ENCODE results near the gene NRXN2.

NRXN2 gene

GRCh38 chr11:64723117-64723906 lies at the start of gene NRXN2:
Gene NRXN2, minus strand, starts transcription at chr11:64723197. Its CDS starts 9,498 bp downstream, at chr11:64713699.
- DNase-seq: peak; percentile 87

- DNase-seq: no peak
These were observed 49.5 kb upstream of the NRXN2 start for GRCh38 chr11:64772303-64773018.

DNA sequence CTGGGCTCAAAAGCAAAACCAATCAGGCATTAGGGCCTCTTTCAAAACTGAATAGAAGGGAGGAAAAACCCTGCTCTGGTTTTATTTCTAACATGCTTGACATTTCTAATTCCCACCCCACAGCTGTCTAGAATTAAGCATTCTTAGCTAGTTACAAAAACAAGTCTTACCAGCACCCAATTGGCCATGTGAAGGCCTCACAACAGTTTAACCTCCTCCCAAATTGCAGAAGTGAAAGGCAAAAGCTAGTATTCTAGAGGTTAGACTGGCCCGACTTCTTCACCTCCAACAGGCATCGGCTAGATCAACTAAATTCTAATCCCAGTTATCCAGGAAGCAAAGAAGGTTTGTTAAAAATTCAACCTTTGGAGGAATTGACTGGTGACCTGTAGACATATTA lies 48.9 kb upstream of the NRXN2 start:
- peak in 1 of 2 donors; percentile 30 for DNase-seq

DNA sequence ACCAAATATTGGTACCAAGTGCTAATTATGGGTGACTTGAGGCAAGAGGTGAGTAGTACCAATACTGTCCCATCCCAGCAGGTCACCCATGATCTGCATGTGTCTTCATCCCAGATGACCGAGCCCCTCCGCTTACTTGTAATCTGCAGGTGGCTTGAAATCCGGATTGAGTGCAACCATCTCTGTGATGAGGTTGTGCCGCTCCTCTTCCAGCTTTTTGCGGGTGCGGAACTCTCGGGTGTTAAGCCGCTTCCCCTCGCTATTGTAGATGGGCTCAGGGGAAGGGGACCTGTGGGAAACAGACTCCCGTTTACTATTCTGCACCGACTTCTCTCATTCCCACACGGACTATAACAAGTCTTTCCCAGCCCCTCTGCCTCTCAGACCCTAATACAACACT lies 47.1 kb upstream of the NRXN2 start:
- no peak for DNase-seq

GRCh38 chr11:64769283-64769682 lies 46.3 kb upstream of the NRXN2 start:
- no peak for DNase-seq

GRCh38 chr11:64768300-64768694 lies 45.3 kb upstream of the NRXN2 start:
- no peak for DNase-seq

DNA sequence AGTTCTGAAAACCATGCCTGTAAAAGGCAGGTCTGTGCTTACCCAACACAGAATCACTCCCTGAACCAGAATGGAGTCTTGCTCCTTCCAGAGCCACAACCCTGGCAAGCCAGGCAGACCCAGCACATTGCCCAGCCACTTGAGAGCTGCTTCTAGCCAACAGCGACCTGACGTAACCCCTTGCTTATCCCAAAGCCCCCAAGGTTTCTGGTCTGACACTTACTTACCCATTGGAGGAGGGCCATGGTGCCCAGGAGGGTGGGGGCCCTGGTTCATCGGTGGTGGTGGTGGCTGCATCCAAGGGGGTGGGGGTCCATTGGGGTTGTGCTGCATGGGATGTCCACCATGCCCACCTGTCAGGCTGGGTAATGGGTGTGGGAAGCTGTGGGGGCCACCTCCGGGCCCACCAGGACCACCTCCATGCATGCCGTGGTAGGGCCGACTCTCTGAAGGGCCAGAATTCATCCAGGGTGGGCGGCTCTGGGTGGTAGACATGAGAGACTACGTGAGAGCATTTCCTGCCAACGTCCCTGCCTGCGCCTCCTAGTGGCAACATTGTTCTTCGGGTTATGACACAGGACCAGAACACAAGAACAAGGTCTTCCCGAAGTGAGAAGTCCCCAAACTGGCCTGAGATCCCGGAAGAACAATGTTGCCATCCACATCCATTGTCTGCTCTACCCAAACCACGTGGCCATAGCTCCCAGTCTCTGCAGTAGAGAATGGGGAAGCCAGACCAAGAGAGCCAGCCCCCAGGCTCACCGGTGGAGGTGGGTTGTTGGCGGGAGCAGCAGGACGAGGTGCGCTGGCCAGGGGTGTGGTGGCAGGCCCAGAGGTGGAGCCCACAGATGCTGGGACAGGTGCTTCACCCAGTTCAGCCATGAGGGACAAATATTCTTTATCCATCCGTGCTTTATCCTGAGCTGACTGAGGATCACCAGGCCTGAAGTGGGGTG lies 44.6 kb upstream of the NRXN2 start:
- peak; percentile 78 to 84 for DNase-seq

GRCh38 chr11:64766881-64767280 lies 43.9 kb upstream of the NRXN2 start:
- DNase-seq: no peak

- no peak for DNase-seq
These were observed 43.1 kb upstream of the NRXN2 start for GRCh38 chr11:64765851-64766665.

- no peak for DNase-seq
These were observed 42.4 kb upstream of the NRXN2 start for GRCh38 chr11:64765291-64765850.

- DNase-seq: no peak
These were observed 41.8 kb upstream of the NRXN2 start for GRCh38 chr11:64764753-64765152.

DNA sequence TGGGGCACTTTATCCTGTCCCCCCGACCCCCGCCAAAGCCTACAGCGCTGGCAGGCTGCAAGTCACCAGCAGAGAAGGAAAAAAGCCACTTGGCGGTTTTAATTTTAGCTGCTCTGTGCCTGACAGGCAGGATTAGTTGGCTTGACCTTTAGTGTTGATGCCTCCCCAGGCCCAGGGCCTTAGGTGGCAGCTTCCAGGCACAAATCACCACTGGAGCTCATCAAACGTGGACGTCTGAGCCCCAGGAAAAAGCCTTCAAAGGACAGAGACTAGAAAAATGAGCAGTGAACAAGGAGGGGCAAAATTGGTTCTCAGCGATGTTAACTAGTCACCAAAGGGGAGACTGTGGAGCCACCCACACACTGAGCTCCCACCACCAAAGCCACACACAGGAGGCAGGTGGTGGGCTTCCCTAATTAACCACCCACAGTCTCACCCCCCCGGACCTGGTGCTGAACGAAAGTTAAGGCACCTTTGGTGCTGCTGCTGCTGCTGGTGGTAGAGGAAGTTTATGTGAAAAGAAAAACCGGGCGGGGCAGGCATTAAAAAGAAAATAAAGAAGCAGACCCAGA lies 41.1 kb upstream of the NRXN2 start:
- DNase-seq: peak; percentile 74 to 80

GRCh38 chr11:64763526-64764039 lies 40.6 kb upstream of the NRXN2 start:
- DNase-seq: no peak

- DNase-seq: peak; percentile 40 to 41
These were observed 39.9 kb upstream of the NRXN2 start for GRCh38 chr11:64762674-64763525.

DNA sequence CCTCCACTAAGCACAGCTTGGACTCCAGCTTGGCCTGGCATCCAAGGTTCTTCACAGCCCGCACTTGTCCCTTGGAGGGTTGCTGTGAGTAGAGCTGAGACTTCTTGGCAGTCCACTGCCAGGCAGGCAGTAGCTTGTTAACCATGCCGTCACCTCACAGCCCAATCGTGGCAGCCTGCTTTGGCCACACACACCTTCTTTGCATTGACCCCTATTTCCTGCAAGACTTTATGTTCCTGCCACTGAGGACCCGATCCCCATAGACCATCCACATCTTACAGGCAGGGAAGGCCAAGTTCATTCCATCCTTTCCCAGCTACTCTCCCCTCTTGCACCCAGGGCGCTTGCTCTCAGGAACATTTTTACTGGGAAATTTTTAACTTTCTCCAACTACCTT lies 39.3 kb upstream of the NRXN2 start:
- peak in 1 of 2 donors; percentile 37 for DNase-seq

DNA sequence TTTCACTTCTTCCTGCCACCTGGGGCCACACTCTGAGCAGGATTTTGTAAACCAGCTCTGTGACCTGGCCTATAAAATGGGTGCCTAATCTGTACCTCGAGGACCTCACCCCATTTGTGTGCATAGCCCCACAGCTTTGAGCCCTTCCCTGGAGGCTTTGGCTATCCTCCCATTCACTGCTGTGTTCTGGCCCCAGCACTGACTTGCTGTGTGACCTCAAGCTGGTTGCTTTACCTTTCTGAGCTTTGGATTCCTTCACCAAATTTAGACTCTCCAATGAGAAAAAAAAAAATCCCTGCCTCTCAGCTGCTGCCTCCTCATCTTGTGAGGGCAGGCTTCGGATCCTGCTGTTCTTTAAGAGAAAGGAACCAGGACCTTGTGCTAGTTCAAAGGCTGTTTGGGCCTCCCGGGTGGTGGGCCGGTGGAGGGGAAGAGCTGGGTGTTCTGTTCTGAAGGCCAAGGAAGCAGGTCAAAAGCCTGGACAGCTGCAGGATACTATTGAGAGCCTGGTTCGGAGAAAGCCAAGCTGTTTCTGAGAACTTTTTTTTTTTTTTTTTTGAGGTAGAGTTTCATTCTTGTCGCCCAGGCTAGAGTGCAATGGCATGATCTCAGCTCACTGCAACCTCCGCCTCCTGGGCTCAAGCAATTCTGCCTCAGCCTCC lies 37.9 kb upstream of the NRXN2 start:
- DNase-seq: no peak

GRCh38 chr11:64759722-64760719 lies 37.0 kb upstream of the NRXN2 start, which contains the start of gene PYGM:
Gene PYGM, minus strand, starts transcription at chr11:64759974. Its CDS starts 76 bp downstream, at chr11:64759898.
- DNase-seq: no peak

DNA sequence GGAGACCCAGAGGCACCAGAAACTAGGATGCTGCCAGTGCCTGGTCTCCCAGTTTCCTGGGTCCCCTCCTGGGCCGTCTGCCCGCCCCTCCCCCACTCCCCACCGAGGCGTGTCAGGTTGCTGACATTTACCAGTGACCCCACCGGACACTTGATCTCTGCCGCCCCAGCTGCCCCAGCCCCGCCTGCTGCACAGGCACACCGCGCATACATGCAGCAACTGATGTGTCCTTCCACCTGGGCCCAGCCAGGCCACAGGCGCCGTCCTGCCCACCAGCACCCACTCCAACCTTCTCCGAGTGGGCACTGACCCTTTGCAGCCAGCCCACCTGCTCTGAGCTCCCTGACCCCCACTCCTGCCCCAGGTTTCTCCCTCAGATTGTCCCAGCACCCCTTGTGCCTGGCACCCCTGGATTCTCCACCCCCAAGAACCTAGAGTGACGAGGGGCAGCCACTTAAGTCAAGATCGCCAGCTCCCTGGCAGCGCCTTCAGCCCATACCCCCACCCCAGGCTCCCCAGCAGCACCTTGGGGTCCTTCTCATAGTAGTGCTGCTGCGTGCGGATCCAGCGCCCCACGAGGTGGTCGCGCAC lies 36.2 kb upstream of the NRXN2 start:
- DNase-seq: no peak

All from CD4-positive, alpha-beta T cell treated with Interleukin-4 for 1 hour (primary cell).